MCF 10A (cell line): ENCODE measurements around the gene MKS1. TPM values are rescaled to one million over a fixed set of nuclear protein-coding genes. Genes with fewer than 3 reads are reported as not detected.

Experiments used
- BruUV-seq: library from RNA; stranded (reverse); fragments of 400-500 nt; replicated peaks from 2 replicates; lab custom pipeline; 2021; lab: Mats Ljungman, UMichigan
- CTCF ChIA-PET: fragments of 300-600 bp; sonication (Branson Sonifier 250); formaldehyde crosslinking; extraction: SDS; loops from one replicate; lab custom pipeline; 2021; ENCODE audit warnings: antibody characterized with exemption, inconsistent platforms; lab: Yijun Ruan, JAX
- POLR2A ChIA-PET: fragments of 300-600, 350-650 bp; sonication (Branson Sonifier 250); formaldehyde crosslinking; extraction: SDS; loops from one replicate; lab custom pipeline; 2020; ENCODE audit warnings: antibody characterized with exemption, inconsistent platforms; lab: Yijun Ruan, JAX
- DNase-seq: peaks from one replicate; pipeline ENCODE4 v3.0.0-alpha.2; 2018; ENCODE audit not compliant: unreplicated experiment
- H3K27ac Mint-ChIP-seq: one replicate; pipeline ENCODE4 v1.8.0; 2022; ENCODE audit warnings: mild to moderate bottlenecking, low read depth, mixed read lengths; ENCODE audit not compliant: unreplicated experiment
- H3K27me3 Mint-ChIP-seq: one replicate; pipeline ENCODE4 v1.8.0; 2022; ENCODE audit warnings: mixed read lengths; ENCODE audit not compliant: insufficient read depth, unreplicated experiment
- H3K36me3 Mint-ChIP-seq: one replicate; pipeline ENCODE4 v1.8.0; 2022; ENCODE audit warnings: mild to moderate bottlenecking, moderate library complexity, mixed read lengths; ENCODE audit not compliant: insufficient read depth, unreplicated experiment
- H3K4me1 Mint-ChIP-seq: one replicate; pipeline ENCODE4 v1.8.0; 2022; ENCODE audit warnings: mixed read lengths; ENCODE audit not compliant: insufficient read depth, unreplicated experiment
- H3K4me3 Mint-ChIP-seq: one replicate; pipeline ENCODE4 v1.8.0; 2022; ENCODE audit warnings: mild to moderate bottlenecking, moderate library complexity, mixed read lengths; ENCODE audit not compliant: unreplicated experiment
- H3K9me3 Mint-ChIP-seq: one replicate; pipeline ENCODE4 v1.8.0; 2022; ENCODE audit warnings: mixed read lengths; ENCODE audit not compliant: unreplicated experiment
- CTCF ChIP-seq: fragments of 200-600 bp; IDR thresholded peaks from one replicate; pipeline ENCODE4 v1.8.0; 2022; ENCODE audit warnings: antibody characterized with exemption, mild to moderate bottlenecking; ENCODE audit not compliant: unreplicated experiment
- intact Hi-C: fragments of 100-400 bp; cut with micrococcal nuclease; formaldehyde crosslinking; loops from 2 replicates; pipeline ENCODE4 v1.14.1; 2022
- total RNA-seq: library from RNA; stranded (reverse); gene quantifications from 2 replicates; pipeline ENCODE4 v1.2.3, GENCODE V29; 2022

Gene MKS1
- total RNA-seq, 1 experiment from 2014 or later, result 15.4 TPM

DNA sequence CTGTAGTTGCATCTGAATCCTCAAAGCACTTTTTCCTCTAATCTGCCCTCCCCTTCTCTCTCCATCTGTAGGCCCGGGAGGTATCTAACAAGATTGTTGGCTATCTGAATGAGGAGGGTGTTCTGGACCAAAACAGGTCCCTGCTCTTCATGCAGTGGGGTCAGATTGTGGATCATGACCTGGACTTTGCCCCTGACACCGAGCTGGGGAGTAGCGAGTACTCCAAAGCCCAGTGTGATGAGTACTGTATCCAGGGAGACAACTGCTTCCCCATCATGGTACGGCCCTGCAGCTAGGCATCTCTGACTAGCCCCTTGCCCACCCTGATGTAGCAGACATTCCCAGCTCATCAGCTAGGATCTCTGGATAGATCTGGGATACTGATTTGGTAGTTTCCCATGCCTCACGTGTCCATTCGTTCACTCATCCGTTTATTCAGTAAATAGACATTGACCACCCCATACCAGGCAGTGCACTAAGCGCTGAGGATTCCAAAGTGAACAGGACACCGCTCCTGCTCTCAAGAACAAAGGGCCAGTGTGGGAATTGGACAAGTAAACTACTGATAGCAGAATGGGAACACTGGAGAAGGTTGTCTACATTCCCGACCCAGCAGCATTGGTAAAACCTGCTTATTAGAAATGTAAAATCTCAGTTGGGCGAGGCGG lies 31.4 kb upstream of the MKS1 start:
- ChIA-PET POLR2A (interaction anchor here (0.7 kb wide), 1 partner anchor 242 kb away, joined by 4 read pairs; no protein-coding TSS in a partner anchor), CTCF (interaction anchor here (0.5 to 1.5 kb wide), 4 partner anchors 14 to 129 kb away, joined by 3 to 7 read pairs (median 4); no protein-coding TSS in a partner anchor)
- BruUV-seq, result no TSS peak
- Mint-ChIP-seq H3K27me3 (peaks cover 63% of the 10 kb centered on the region), H3K4me3 (no peak overlapping the region), H3K36me3 (no peaks in the 10 kb centered on the region), H3K9me3 (no peaks in the 10 kb centered on the region), H3K4me1 (no peaks in the 10 kb centered on the region), H3K27ac (no peak overlapping the region)
- intact Hi-C loops, result no loop called here
- TF ChIP-seq CTCF, result no peak
- no peak for DNase-seq

DNA sequence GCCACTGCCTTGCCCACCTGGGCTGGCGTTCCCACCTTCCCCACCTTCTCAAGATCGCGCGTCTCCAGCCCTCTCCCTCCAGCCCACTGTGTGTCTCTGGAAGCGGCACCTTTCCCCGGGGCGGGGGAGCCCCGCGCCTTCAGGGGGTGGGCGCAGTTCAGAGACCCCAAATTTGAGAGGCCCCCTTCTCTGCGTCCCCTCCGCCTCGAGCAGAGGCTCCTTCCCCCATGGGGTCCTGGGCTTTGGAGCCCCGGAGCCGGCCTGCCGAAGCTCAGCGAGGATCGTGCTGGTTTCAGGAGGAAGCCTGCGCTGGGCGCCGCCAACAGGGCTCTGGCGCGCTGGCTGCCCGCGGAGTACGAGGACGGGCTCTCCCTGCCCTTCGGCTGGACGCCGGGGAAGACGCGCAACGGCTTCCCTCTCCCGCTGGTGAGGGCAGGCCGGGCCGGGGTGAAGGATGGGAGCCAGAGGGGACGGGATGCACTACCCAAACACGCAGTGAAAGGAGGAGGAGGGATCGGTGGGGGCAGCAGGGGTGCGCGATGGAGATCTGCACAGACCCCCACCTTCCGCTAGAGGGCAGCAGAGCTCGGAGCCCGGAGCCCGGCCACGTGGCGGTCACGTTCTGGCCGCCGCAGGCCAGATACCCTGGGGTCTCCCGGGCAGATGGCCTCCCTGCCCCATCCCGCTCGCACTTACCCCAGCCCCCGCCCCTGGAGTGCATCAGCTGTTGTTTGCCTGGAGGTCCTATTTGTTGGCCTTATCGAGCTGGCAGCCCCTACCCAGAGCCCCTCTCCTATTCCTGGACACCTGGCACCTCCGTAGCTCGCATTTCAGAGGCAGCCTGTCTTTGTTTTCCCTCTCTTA lies 30.4 kb upstream of the MKS1 start:
- Mint-ChIP-seq H3K4me3 (no peak overlapping the region), H3K27me3 (peaks cover 63% of the 10 kb centered on the region), H3K9me3 (no peaks in the 10 kb centered on the region), H3K27ac (no peak overlapping the region), H3K36me3 (no peaks in the 10 kb centered on the region), H3K4me1 (no peaks in the 10 kb centered on the region)
- intact Hi-C loops, result no loop called here
- DNase-seq, result peak; percentile 33
- ChIA-PET CTCF (interaction anchor here (0.5 to 1.5 kb wide), 4 partner anchors 13 to 205 kb away, joined by 3 to 7 read pairs (median 4); no protein-coding TSS in a partner anchor), POLR2A (interaction anchor here (0.7 kb wide), 1 partner anchor 243 kb away, joined by 4 read pairs; no protein-coding TSS in a partner anchor)
- no TSS peak for BruUV-seq
- TF ChIP-seq CTCF, result peak; percentile 67

GRCh38 chr17:58248955-58249269 lies 29.9 kb upstream of the MKS1 start:
- H3K27me3 Mint-ChIP-seq, result peaks cover 63% of the 10 kb centered on the region
- ChIA-PET CTCF (interaction anchor here (2.1 kb wide), 1 partner anchor 9 kb away, joined by 4 read pairs; no protein-coding TSS in a partner anchor), POLR2A (no interaction called here)
- H3K4me3 Mint-ChIP-seq, result no peak overlapping the region
- no peak overlapping the region for H3K27ac Mint-ChIP-seq
- no peaks in the 10 kb centered on the region for H3K4me1 Mint-ChIP-seq
- no peaks in the 10 kb centered on the region for H3K9me3 Mint-ChIP-seq
- TF ChIP-seq CTCF, result no peak
- DNase-seq, result no peak
- BruUV-seq, result no TSS peak
- H3K36me3 Mint-ChIP-seq, result no peaks in the 10 kb centered on the region
- intact Hi-C loops, result no loop called here
